SK-N-SH treated with all-trans-retinoic acid at 6 μM for 48 hours (cell line): Measurements from ENCODE around the gene TLDC2.

ENCODE experiments used
- ATAC-seq: fragments of 200-7000 bp; cut with Tn5 transposase; 3 replicates; pipeline ENCODE4 v1.9.1; 2020; ENCODE audit warnings: mild to moderate bottlenecking, moderate library complexity
- ARNTL ChIP-seq: fragments of 450-650 bp; formaldehyde crosslinking; IDR thresholded peaks from 2 replicates; pipeline ENCODE4 v1.5.0; 2020; ENCODE audit warnings: low read depth, mild to moderate bottlenecking, moderate library complexity, borderline replicate concordance
- BACH2 ChIP-seq: fragments of 250-450 bp; sonication (Bioruptor Pico); IDR thresholded peaks from 2 replicates; pipeline ENCODE4 v1.9.0; 2021; ENCODE audit warnings: mild to moderate bottlenecking, borderline replicate concordance
- CREB5 ChIP-seq: fragments of 250-450 bp; sonication (Bioruptor Pico); IDR thresholded peaks from 2 replicates; pipeline ENCODE4 v1.5.1; 2020; ENCODE audit warnings: low read depth, mild to moderate bottlenecking, moderate library complexity
- CSDC2 ChIP-seq: fragments of 250-450 bp; sonication (Bioruptor Pico); IDR thresholded peaks from 2 replicates; pipeline ENCODE4 v1.5.0; 2020; ENCODE audit warnings: mild to moderate bottlenecking, moderate library complexity
- CSRNP3 ChIP-seq: fragments of 250-450 bp; sonication (Bioruptor Pico); IDR thresholded peaks from 2 replicates; pipeline ENCODE4 v1.5.1; 2021; ENCODE audit warnings: mild to moderate bottlenecking, moderate library complexity
- ESRRG ChIP-seq: fragments of 250-450 bp; sonication (Bioruptor Pico); IDR thresholded peaks from 2 replicates; pipeline ENCODE4 v1.6.1; 2021; ENCODE audit warnings: mild to moderate bottlenecking
- GLIS3 ChIP-seq: fragments of 250-450 bp; sonication (Bioruptor Pico); IDR thresholded peaks from 2 replicates; pipeline ENCODE4 v1.5.0; 2020; ENCODE audit warnings: mild to moderate bottlenecking, moderate library complexity
- ISL1 ChIP-seq: fragments of 250-450 bp; sonication (Bioruptor Pico); IDR thresholded peaks from 2 replicates; pipeline ENCODE4 v2.1.2; 2022; ENCODE audit warnings: mild to moderate bottlenecking, moderate library complexity
- OSR1 ChIP-seq: fragments of 250-450 bp; sonication (Bioruptor Pico); IDR thresholded peaks from 2 replicates; pipeline ENCODE4 v1.8.0; 2022; ENCODE audit warnings: moderate library complexity, mild to moderate bottlenecking, inconsistent platforms
- PATZ1 ChIP-seq: fragments of 250-450 bp; sonication (Bioruptor Pico); IDR thresholded peaks from 2 replicates; pipeline ENCODE4 v1.8.0; 2020; ENCODE audit warnings: mild to moderate bottlenecking, moderate library complexity, borderline replicate concordance
- POU6F1 ChIP-seq: fragments of 250-450 bp; sonication (Bioruptor Pico); IDR thresholded peaks from 2 replicates; pipeline ENCODE4 v1.8.0; 2021; ENCODE audit warnings: low read depth, mild to moderate bottlenecking, moderate library complexity, borderline replicate concordance
- PPARA ChIP-seq: fragments of 250-450 bp; sonication (Bioruptor Pico); IDR thresholded peaks from 2 replicates; pipeline ENCODE4 v1.5.0; 2020; ENCODE audit warnings: mild to moderate bottlenecking, borderline replicate concordance
- RARB ChIP-seq: fragments of 250-450 bp; sonication (Bioruptor Pico); IDR thresholded peaks from 2 replicates; pipeline ENCODE4 v1.8.0; 2021; ENCODE audit warnings: mild to moderate bottlenecking, moderate library complexity
- SNAI2 ChIP-seq: fragments of 250-450 bp; sonication (Bioruptor Pico); IDR thresholded peaks from 2 replicates; pipeline ENCODE4 v1.5.0; 2020; ENCODE audit warnings: mild to moderate bottlenecking, moderate library complexity
- TCF4 ChIP-seq: fragments of 250-450 bp; sonication (Bioruptor Pico); IDR thresholded peaks from 2 replicates; pipeline ENCODE4 v1.8.0; 2021; ENCODE audit warnings: mild to moderate bottlenecking, moderate library complexity, borderline replicate concordance
- TOX ChIP-seq: fragments of 250-450 bp; sonication (Bioruptor Pico); IDR thresholded peaks from 2 replicates; pipeline ENCODE4 v1.8.0; 2021; ENCODE audit warnings: mild to moderate bottlenecking, moderate library complexity, borderline replicate concordance
- TSHZ2 ChIP-seq: fragments of 250-450 bp; sonication (Bioruptor Pico); IDR thresholded peaks from 2 replicates; pipeline ENCODE4 v1.5.0; 2020; ENCODE audit warnings: mild to moderate bottlenecking, moderate library complexity
- ZC3H10 ChIP-seq: fragments of 250-450 bp; sonication (Bioruptor Pico); IDR thresholded peaks from 2 replicates; pipeline ENCODE4 v1.5.1; 2021; ENCODE audit warnings: mild to moderate bottlenecking, moderate library complexity
- ZFP3 ChIP-seq: fragments of 250-450 bp; sonication (Bioruptor Pico); IDR thresholded peaks from 2 replicates; pipeline ENCODE4 v1.5.0; 2020; ENCODE audit warnings: mild to moderate bottlenecking, moderate library complexity
- ZFP30 ChIP-seq: fragments of 450-650 bp; formaldehyde crosslinking; IDR thresholded peaks from 2 replicates; pipeline ENCODE4 v1.5.0; 2022; ENCODE audit warnings: mild to moderate bottlenecking, moderate library complexity
- ZNF565 ChIP-seq: fragments of 450-650 bp; formaldehyde crosslinking; conservative IDR thresholded peaks from 2 replicates; pipeline ENCODE4 v1.5.0; 2020; ENCODE audit warnings: low read depth, mild to moderate bottlenecking, moderate library complexity
- ZNF70 ChIP-seq: fragments of 450-650 bp; formaldehyde crosslinking; IDR thresholded peaks from 2 replicates; pipeline ENCODE4 v1.5.0; 2020; ENCODE audit warnings: mild to moderate bottlenecking, moderate library complexity
- ZNF8 ChIP-seq: fragments of 450-650 bp; formaldehyde crosslinking; IDR thresholded peaks from 2 replicates; pipeline ENCODE4 v1.5.0; 2020; ENCODE audit warnings: mild to moderate bottlenecking, moderate library complexity

TLDC2 gene

GRCh38 chr20:36883977-36884535 is 8.1 kb downstream of the TLDC2 start:
- ATAC-seq = no peak
- no peak for TF ChIP-seq ZNF8
- no peak for TF ChIP-seq ZNF565 (CRISPR knock-in tag)
- TF ChIP-seq BACH2 (CRISPR knock-in tag) = no peak
- no peak for TF ChIP-seq TOX (CRISPR knock-in tag)
- TF ChIP-seq RARB (CRISPR knock-in tag) = no peak
- TF ChIP-seq PPARA (CRISPR knock-in tag) = no peak
- TF ChIP-seq ZNF70 (CRISPR knock-in tag) = no peak

GRCh38 chr20:36885356-36885755 is 9.4 kb downstream of the TLDC2 start:
- TF ChIP-seq CREB5 (CRISPR knock-in tag) = no peak
- TF ChIP-seq CSRNP3 = no peak
- TF ChIP-seq BACH2 (CRISPR knock-in tag) = no peak
- no peak for TF ChIP-seq ISL1 (CRISPR knock-in tag)
- TF ChIP-seq ZNF8 = no peak
- no peak for TF ChIP-seq ARNTL (CRISPR knock-in tag)
- no peak for TF ChIP-seq ZFP3 (CRISPR knock-in tag)
- TF ChIP-seq TCF4 = no peak
- no peak for TF ChIP-seq RARB (CRISPR knock-in tag)
- no peak for TF ChIP-seq ESRRG
- TF ChIP-seq ZFP30 = no peak
- TF ChIP-seq TSHZ2 = no peak
- no peak for TF ChIP-seq OSR1 (CRISPR knock-in tag)
- TF ChIP-seq SNAI2 = no peak
- no peak for TF ChIP-seq GLIS3 (CRISPR knock-in tag)
- TF ChIP-seq, all 23 proteins: peak for 0
- no peak for ATAC-seq

- no peak for TF ChIP-seq ISL1 (CRISPR knock-in tag)
- no peak for TF ChIP-seq BACH2 (CRISPR knock-in tag)
- no peak for TF ChIP-seq POU6F1 (CRISPR knock-in tag)
- no peak for TF ChIP-seq ZC3H10 (CRISPR knock-in tag)
- no peak for TF ChIP-seq CSDC2 (CRISPR knock-in tag)
- no peak for TF ChIP-seq ZNF565 (CRISPR knock-in tag)
- TF ChIP-seq PATZ1 (CRISPR knock-in tag) = no peak
- no peak for TF ChIP-seq GLIS3 (CRISPR knock-in tag)
- no peak for TF ChIP-seq ZFP3 (CRISPR knock-in tag)
- no peak for TF ChIP-seq ZFP30
- TF ChIP-seq RARB (CRISPR knock-in tag) = no peak
- TF ChIP-seq PPARA (CRISPR knock-in tag) = no peak
- TF ChIP-seq, all 23 proteins: peak for 0
- ATAC-seq = peak; percentile 98
These were observed 11.2 kb downstream of the TLDC2 start for GRCh38 chr20:36886859-36887751.
